GOT3 (cell line): ENCODE measurements around the gene PRKG1.
"Not testable (repeated sequence)": the region's sequence is repeated elsewhere in the genome, so short reads cannot be mapped to it uniquely, and the experiment has no call there.

Experiments used
- DNase-seq: peaks from one replicate; lab custom pipeline; 2025; ENCODE audit warnings: mixed read lengths; lab: John Stamatoyannopoulos, UW

Gene PRKG1

DNA sequence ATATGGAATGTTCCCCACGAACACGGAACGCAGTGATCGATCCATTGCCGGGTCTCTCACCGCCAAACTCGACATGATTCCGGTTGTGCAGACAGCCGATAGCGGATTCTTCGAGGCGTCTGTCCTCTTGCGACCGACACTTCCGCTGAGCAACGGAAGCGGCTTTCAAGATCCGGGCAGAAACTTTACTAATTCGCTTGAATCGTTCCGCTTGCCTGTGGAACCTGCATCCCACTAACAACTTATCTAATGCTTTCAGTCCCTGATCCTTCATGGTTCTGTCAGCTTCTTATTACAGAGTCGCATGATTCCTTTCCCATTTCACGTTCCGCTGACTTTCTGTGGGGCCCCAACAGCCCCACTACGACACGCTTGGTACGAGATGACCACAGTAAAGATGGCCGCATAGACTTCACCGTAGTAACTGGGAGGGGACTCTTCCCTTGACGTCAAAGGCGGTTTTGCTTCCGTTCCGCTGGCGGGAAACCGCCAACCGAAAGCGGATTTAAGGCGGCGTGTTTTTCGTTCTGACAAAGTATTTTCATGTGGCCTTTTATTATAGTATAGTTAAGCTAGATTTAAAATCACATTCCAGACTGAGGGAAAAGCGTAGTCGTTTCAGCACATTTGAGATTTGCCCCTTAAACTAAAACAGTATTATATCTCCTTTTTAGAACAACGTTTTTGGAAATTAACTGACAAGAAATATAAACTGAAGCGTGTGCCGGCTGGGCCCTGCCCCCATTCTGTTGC, 625.4 kb downstream of the PRKG1 start, which contains the start of gene CSTF2T:
CSTF2T (minus strand) TSS at position 121 of the 753 bp plus-strand sequence; CDS start at position 75, 46 bp downstream.
- DNase-seq, result peak; percentile 68

DNA sequence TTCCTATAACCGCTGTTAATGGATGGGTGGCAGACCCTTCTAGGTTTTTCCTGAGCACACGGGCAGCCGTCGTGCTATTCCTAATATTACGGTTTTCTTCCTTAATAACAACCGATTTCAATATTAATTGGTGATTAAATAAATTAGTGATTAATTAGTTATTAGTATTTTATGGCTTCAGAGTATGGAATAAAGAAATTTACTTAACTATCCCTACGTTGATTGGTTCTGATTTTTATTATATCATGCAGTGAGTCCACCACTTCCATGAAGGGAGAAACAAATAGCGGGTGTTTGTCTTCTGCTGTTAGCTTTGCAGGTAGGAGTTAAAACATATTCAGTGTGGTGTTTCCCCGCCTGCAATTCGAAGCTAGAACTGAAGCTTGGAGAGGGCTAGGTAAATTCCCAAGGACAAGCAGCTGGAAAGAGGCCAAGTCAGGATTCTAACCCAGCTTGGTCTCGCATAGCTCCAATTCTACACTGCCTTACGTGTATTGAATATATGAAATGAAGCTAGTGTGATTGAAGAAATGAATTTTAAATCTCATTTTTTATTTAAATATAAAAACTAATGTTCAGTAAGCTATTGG, 626.0 kb downstream of the PRKG1 start:
- no peak for DNase-seq

GRCh38 chr10:51705774-51706173, 631.5 kb downstream of the PRKG1 start:
- no peak for DNase-seq

DNA sequence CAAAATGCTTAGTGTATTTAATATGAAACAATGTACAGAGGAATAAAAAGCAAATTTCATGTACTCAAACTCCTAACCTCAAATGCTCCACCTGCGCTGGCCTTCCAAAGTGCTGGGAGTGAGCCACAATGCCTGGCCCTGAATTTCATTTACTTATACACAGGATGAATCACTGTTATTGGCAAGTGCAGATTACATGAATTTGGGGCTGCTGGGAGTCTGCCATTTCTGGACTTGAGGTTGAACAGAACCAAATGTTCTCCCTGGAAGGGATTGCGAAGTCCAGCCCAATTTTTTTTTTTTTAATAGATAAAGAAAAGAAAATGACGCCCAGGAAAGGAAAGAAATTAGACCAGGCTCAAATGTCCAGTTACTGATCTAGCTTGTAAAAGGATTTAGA, 631.9 kb downstream of the PRKG1 start:
- no peak for DNase-seq

GRCh38 chr10:51707392-51707791, 633.1 kb downstream of the PRKG1 start:
- DNase-seq, result no peak

DNA sequence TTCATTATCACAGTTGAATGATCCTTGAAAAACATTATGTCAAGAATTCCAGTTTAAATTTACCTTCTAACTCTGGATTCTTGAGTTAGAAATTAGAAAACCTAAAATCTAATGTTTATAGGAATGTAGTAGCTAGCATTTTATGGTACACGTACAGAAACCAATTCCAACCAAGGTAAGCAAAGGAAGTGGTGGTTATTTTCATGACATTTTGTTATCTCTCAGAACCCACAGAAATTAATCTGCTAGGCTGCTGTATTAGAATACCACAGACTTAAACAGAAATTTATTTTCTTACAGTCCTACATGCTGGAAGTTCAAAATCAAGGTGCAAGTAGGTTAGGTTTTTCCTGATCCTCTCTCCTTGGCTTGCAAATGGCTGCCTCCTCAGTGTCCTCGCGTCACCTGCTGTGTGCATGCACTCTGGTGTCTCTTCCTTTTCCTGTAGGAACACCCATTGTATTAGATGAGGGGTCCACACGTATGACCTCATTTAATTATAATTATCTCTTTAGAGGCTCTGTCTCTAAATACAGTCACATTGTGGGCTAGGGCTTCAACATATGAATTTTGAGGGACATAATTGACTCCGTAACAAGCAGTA, 633.6 kb downstream of the PRKG1 start:
- no peak for DNase-seq

- no peak for DNase-seq
Observed at GRCh38 chr10:51708609-51709008, 634.3 kb downstream of the PRKG1 start.

GRCh38 chr10:51709324-51709972, 635.2 kb downstream of the PRKG1 start:
- no peak for DNase-seq

DNA sequence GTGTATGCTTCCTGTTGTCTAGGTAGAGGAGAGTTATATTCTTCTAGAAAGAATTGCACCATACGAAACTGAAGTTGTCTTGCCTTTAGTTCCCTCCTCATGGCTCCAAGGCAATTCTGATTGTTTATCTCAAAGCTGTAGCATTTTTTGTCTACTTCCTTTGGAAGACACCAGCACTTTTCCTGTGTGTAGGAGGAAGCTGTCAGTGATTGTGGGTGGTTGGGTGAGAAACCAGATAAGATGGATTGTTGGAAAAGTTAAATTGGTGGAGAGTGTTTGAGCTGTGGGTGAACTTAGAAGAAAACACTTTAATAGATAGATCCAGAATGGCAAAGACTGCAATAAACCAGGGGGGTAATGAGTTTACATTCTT, 637.2 kb downstream of the PRKG1 start:
- DNase-seq, result no peak

GRCh38 chr10:51716981-51717380, 642.7 kb downstream of the PRKG1 start:
- DNase-seq, result no peak

- no peak for DNase-seq
Observed at GRCh38 chr10:51718804-51719291, 644.6 kb downstream of the PRKG1 start.

GRCh38 chr10:51724038-51724437, 649.8 kb downstream of the PRKG1 start:
- no peak for DNase-seq

DNA sequence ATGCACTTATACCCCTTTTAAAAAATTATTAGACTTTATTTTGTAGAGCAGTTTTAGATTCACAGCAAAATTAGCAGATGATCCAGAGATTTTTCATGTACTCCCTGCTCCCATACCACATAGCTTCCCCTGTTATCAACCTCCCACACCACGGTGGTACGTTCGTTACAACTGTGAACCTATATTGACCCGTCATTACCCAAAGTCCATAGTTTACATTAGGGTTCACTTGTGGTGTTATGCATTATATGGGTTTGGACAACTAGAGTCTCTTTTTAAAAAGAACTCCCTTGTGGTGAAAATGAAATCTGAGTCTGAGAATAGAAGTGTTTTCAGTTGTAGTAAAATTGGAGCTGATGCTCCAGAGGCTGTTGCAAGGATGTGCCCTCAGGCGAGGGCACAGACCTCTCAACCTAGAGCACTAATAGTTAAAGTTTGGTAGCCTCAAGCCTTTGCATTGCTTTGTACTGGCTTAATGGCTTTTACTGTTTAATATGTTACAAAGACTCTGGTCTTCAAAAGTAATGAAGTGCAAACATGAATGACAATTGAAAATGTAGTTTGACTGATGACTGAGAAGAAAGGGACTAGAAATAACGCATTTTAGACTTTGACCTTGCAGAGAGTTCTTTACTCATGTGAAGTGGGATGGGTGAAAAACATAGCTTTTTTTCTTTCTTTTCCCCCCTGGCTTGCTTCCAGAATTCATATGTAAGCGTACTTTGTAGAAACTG, 655.7 kb downstream of the PRKG1 start:
- no peak for DNase-seq

- DNase-seq, result no peak
Observed at GRCh38 chr10:51733057-51733456, 658.8 kb downstream of the PRKG1 start.

- DNase-seq, result no peak
Observed at GRCh38 chr10:51743146-51743545, 668.9 kb downstream of the PRKG1 start.

GRCh38 chr10:51744235-51745000, 670.1 kb downstream of the PRKG1 start:
- no peak for DNase-seq

DNA sequence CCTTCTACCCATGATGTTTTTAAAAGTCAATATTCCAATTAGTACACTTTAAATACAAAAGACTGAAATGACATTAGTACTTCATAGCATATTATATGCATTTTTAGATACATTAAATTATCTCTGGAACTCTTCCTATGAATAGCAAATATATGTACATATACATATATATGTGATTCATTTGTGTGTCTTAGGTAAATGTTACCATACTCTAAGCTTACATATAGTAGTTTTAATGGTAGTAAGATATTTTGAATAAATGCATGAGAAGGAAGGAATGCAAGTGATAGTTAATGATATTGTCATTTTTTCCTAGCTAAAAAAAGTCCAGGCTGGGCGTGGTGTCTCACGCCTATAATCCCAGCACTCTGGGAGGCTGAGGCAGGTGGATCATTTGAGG, 671.1 kb downstream of the PRKG1 start:
- DNase-seq, result no peak

DNA sequence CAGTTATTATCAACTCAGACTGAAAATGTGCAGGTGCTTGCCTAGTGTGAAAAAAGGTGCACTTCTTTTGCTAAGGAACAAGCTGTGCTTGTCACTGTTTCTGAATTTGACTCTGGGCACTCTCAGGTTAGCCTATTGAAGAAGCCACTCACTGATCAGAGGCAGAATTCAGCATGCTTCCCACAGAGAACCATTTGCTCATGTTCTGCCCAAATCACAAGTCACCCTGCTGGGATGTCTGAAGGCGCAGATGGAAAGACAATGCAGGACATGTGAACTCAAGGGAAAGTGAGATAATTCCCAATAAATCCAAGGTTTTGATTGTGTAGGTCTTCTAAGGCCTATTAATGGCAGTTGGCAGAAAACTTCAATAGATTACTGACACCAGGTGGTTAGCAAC, 672.9 kb downstream of the PRKG1 start:
- no peak for DNase-seq

DNA sequence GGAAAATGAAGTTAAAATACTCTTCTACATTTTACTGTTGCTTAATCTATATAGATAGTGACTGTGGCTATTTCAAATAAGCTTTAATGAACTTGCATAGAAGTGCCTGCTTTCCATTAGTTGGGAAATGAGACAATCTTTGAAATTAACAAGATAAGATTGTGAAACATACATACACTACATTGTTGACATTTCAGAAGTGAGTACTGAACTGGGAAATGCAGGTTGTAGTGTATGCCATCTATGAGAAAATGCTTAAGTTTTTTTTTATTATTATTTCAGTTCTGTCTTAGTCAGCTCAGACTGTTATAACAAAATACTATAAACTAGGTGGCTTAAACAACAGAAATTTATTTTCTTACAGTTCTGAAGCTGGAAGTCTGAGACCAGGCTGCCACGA, 674.7 kb downstream of the PRKG1 start:
- no peak for DNase-seq

- DNase-seq, result no peak
Observed at GRCh38 chr10:51758366-51758765, 684.1 kb downstream of the PRKG1 start.

DNA sequence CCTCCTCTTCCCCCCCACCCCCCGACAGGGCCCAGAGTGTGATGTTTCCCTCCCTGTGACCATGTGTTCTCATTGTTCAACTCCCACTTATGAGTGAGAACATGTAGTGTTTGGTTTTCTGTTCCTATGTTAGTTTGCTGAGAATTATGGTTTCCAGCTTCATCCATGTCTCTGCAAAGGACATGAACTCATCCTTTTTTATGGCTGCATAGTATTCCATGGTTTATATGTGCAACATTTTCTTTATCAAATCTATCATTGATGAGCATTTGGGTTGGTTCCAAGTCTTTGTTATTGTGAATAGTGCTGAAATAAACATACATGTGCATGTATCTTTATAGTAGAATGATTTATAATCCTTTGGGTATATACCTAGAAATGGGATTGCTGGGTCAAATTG, 684.6 kb downstream of the PRKG1 start:
- not testable (repeated sequence) for DNase-seq
